K562 (cell line): Measurements from ENCODE around the gene FGR. TPM values are rescaled to one million over a fixed set of nuclear protein-coding genes. Genes with fewer than 3 reads are reported as not detected.

Experiments used
- BCOR ChIP-seq: fragments of 450-650 bp; IDR thresholded peaks from 2 replicates; pipeline ENCODE4 v1.6.1; 2016
- CHD2 ChIP-seq: IDR thresholded peaks from 2 replicates; pipeline ENCODE4 v1.6.1; 2011; ENCODE audit warnings: low read depth, low read length
- EP400 ChIP-seq: fragments of 450-650 bp; IDR thresholded peaks from 2 replicates; pipeline ENCODE4 v1.6.1; 2017; ENCODE audit warnings: antibody characterized with exemption, mild to moderate bottlenecking, moderate library complexity
- HEY1 ChIP-seq: fragments of 250-450 bp; sonication (Bioruptor Pico); IDR thresholded peaks from 2 replicates; pipeline ENCODE4 v1.5.0; 2020; ENCODE audit warnings: mild to moderate bottlenecking, moderate library complexity, borderline replicate concordance
- KDM4B ChIP-seq, 2 experiments: fragments of 450-650 bp in 1 of 2; sonication (generic) in 1 of 2; IDR thresholded peaks; 2 replicates each; pipeline ENCODE4 v1.6.1; 2016 to 2017; ENCODE audit warnings: borderline replicate concordance in 2 of 2, antibody characterized with exemption in 1 of 2, low read depth in 1 of 2, mild to moderate bottlenecking in 1 of 2
- NELFE ChIP-seq: IDR thresholded peaks from 2 replicates; pipeline ENCODE4 v1.6.1; 2011; ENCODE audit warnings: mild to moderate bottlenecking; ENCODE audit not compliant: insufficient read depth, insufficient read length
- NFIC ChIP-seq: fragments of 450-650 bp; IDR thresholded peaks from 2 replicates; pipeline ENCODE4 v1.6.1; 2017; ENCODE audit warnings: mild to moderate bottlenecking, inconsistent platforms
- NR2C2 ChIP-seq, 2 experiments: fragments of 200-800 bp in 1 of 2; sonication (Bioruptor generic) in 1 of 2; sonication (generic) in 1 of 2; formaldehyde crosslinking in 1 of 2; IDR thresholded peaks; 2 replicates each; pipeline versions ENCODE4 v1.6.1 to v1.8.0; 2016 to 2022; ENCODE audit warnings: mild to moderate bottlenecking in 1 of 2, missing compliant biosample characterization in 1 of 2, missing genetic modification characterization in 1 of 2, missing genetic modification reagents in 1 of 2
- PTBP1 ChIP-seq: fragments of 200-400 bp; formaldehyde crosslinking; IDR thresholded peaks from 2 replicates; pipeline ENCODE4 v1.6.1; 2017; ENCODE audit warnings: low read depth, low read length
- RBM25 ChIP-seq: fragments of 200-400 bp; formaldehyde crosslinking; IDR thresholded peaks from 2 replicates; pipeline ENCODE4 v1.6.1; 2018; ENCODE audit warnings: low read length, low read depth, moderate library complexity; ENCODE audit not compliant: severe bottlenecking
- ZBTB33 ChIP-seq: sonication (generic); formaldehyde crosslinking; IDR thresholded peaks from 2 replicates; pipeline ENCODE4 v1.8.1; 2023; ENCODE audit warnings: mild to moderate bottlenecking, missing genetic modification reagents
- ZNF121 ChIP-seq: sonication (generic); formaldehyde crosslinking; conservative IDR thresholded peaks from 2 replicates; pipeline ENCODE4 v1.8.0; 2022; ENCODE audit warnings: missing genetic modification reagents
- ZNF232 ChIP-seq: sonication (generic); formaldehyde crosslinking; IDR thresholded peaks from 2 replicates; pipeline ENCODE4 v1.8.0; 2022; ENCODE audit warnings: mild to moderate bottlenecking, missing genetic modification reagents
- polyA plus RNA-seq, 8 experiments: library from polyadenylated mRNA; depleted of rRNA in 4 of 8; stranded (reverse) in 5 of 8; unstranded in 3 of 8; fragments of >200 nt; fragmentation: Nextera tagmentation in 2 of 8; fragmentation: Illumina TruSeq in 1 of 8; extraction: Ambion mirVana in 2 of 8; extraction: Trizol in 1 of 8; gene quantifications; 2 replicates each; pipeline versions ENCODE4 v1.2.1 to v1.2.3, GENCODE V29; 2011 to 2014; ENCODE audit warnings: inconsistent platforms in 1 of 8, missing spikeins in 1 of 8
- total RNA-seq, 7 experiments: library from RNA; depleted of rRNA in 6 of 7; stranded (reverse); fragments of >200 nt in 6 of 7; fragmentation: Illumina TruSeq in 2 of 7; extraction: Trizol in 2 of 7; gene quantifications; 2 replicates each; pipeline versions ENCODE4 v1.2.1 to v1.2.3, GENCODE V29; 2011 to 2021; ENCODE audit warnings: low replicate concordance in 1 of 7
- TF ChIP-seq, protein P1 (sequence below): sonication (generic); formaldehyde crosslinking; IDR thresholded peaks from 2 replicates; pipeline ENCODE4 v1.8.1; 2023; ENCODE audit warnings: mild to moderate bottlenecking, missing genetic modification reagents
- TF ChIP-seq, protein P2 (sequence below): fragments of 450-650 bp; IDR thresholded peaks from 2 replicates; pipeline ENCODE4 v1.6.1; 2016; ENCODE audit warnings: borderline replicate concordance
- TF ChIP-seq, protein P3 (sequence below), 3 experiments: IDR thresholded peaks in 2 of 3; conservative IDR thresholded peaks in 1 of 3; 2 replicates each; pipeline ENCODE4 v1.5.1; 2011 to 2012; ENCODE audit warnings: low read length in 3 of 3, mild to moderate bottlenecking in 3 of 3, control low read depth in 2 of 3, improper control_type of control experiment in 1 of 3, inconsistent platforms in 1 of 3, low read depth in 1 of 3, mixed read lengths in 1 of 3, moderate library complexity in 1 of 3; ENCODE audit not compliant: insufficient read depth in 2 of 3

Gene FGR
- total and polyA plus RNA-seq, 9 of the 15 experiments (the other 6 are each of a cell fraction or from before 2014, with no cell fraction given) = 0.04 to 0.11 TPM; not detected in 7

- TF ChIP-seq, protein P1, sequence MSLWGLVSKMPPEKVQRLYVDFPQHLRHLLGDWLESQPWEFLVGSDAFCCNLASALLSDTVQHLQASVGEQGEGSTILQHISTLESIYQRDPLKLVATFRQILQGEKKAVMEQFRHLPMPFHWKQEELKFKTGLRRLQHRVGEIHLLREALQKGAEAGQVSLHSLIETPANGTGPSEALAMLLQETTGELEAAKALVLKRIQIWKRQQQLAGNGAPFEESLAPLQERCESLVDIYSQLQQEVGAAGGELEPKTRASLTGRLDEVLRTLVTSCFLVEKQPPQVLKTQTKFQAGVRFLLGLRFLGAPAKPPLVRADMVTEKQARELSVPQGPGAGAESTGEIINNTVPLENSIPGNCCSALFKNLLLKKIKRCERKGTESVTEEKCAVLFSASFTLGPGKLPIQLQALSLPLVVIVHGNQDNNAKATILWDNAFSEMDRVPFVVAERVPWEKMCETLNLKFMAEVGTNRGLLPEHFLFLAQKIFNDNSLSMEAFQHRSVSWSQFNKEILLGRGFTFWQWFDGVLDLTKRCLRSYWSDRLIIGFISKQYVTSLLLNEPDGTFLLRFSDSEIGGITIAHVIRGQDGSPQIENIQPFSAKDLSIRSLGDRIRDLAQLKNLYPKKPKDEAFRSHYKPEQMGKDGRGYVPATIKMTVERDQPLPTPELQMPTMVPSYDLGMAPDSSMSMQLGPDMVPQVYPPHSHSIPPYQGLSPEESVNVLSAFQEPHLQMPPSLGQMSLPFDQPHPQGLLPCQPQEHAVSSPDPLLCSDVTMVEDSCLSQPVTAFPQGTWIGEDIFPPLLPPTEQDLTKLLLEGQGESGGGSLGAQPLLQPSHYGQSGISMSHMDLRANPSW (CRISPR knock-in tag) = peak; percentile 90; the same call in 1 of the 2 replicates
- TF ChIP-seq PTBP1 (peak; percentile 80), KDM4B (IDR thresholded peaks at IDR 0.05; ENCODE audit: borderline replicate concordance in 2 of 2, low read depth in 1 of 2) (no peak), RBM25 (peak; percentile 98), NFIC (peak; percentile 21; the same call in 1 of the 2 replicates), NR2C2 (CRISPR knock-in tag; IDR thresholded peaks at IDR 0.05) (peak; percentile 18; the same call in 1 of the 2 replicates), NR2C2 (tag; IDR thresholded peaks at IDR 0.05) (no peak), CHD2 (no peak), HEY1 (CRISPR knock-in tag) (no peak), BCOR (peak; percentile 100), ZBTB33 (CRISPR knock-in tag) (peak; percentile 74; the same call in 1 of the 2 replicates), EP400 (no peak), ZNF232 (CRISPR knock-in tag) (peak; percentile 82), ZNF121 (peak; percentile 57), NELFE (no peak)
- TF ChIP-seq, protein P2, sequence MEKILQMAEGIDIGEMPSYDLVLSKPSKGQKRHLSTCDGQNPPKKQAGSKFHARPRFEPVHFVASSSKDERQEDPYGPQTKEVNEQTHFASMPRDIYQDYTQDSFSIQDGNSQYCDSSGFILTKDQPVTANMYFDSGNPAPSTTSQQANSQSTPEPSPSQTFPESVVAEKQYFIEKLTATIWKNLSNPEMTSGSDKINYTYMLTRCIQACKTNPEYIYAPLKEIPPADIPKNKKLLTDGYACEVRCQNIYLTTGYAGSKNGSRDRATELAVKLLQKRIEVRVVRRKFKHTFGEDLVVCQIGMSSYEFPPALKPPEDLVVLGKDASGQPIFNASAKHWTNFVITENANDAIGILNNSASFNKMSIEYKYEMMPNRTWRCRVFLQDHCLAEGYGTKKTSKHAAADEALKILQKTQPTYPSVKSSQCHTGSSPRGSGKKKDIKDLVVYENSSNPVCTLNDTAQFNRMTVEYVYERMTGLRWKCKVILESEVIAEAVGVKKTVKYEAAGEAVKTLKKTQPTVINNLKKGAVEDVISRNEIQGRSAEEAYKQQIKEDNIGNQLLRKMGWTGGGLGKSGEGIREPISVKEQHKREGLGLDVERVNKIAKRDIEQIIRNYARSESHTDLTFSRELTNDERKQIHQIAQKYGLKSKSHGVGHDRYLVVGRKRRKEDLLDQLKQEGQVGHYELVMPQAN = 0 out of 2 replicates have a peak, but pooled peaks have one; percentile 23
- TF ChIP-seq, protein P3, sequence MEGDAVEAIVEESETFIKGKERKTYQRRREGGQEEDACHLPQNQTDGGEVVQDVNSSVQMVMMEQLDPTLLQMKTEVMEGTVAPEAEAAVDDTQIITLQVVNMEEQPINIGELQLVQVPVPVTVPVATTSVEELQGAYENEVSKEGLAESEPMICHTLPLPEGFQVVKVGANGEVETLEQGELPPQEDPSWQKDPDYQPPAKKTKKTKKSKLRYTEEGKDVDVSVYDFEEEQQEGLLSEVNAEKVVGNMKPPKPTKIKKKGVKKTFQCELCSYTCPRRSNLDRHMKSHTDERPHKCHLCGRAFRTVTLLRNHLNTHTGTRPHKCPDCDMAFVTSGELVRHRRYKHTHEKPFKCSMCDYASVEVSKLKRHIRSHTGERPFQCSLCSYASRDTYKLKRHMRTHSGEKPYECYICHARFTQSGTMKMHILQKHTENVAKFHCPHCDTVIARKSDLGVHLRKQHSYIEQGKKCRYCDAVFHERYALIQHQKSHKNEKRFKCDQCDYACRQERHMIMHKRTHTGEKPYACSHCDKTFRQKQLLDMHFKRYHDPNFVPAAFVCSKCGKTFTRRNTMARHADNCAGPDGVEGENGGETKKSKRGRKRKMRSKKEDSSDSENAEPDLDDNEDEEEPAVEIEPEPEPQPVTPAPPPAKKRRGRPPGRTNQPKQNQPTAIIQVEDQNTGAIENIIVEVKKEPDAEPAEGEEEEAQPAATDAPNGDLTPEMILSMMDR (IDR thresholded peaks at IDR 0.05 in 2 of 3, conservative IDR thresholded peaks at IDR 0.05 in 1 of 3; ENCODE audit: insufficient read depth in 2 of 3, low read depth in 1 of 3, low read length in 3 of 3) = peak; percentile 11 to 38 (median 34); a peak in 3 of 6 replicates
Observed at GRCh38 chr1:27656157-27656893, 21.3 kb upstream of the FGR start (continued).
